GM21423 (cell line): ENCODE results near the gene WDR90.
A peak's percentile ranks its signal among the peaks of the same experiment; 100 is the strongest.

ENCODE experiments used
- ATAC-seq: cut with Tn5 transposase; IDR thresholded peaks from one replicate; pipeline ENCODE4 v1.9.1; 2021; ENCODE audit warnings: mild to moderate bottlenecking, moderate library complexity; ENCODE audit not compliant: unreplicated experiment

The WDR90 gene

DNA sequence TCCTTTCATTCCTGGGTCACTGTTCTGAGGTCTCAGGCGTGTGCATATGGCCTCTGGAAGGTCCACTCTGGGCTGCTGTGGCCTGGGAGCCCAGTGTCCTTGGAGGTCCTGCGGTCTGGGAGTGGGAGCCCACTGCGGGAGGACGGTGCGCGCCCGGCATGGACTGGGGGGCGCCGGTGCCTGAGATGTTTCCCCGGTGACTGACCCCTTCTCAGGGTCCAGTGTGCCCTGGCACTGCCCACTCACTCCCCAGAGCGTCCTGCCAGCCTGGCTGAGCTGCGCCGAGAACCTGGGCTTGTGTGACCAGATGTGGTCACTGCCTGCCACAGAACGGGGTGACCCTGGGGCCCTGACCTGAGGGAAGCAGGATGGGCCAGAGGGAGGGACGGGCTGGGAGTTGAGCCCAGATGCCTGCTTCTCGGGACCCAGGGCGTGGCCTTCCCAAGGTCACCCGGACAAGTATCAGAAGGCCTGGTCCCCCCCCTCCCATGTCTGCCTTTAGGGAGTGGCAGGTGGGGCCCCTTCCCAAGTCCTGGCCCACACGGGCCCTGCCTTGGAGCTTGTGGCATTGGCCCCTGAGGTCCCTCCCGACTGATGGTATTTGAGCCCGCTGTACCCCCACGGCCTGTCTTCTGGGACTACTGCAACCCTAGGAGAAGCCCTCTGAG is 25.2 kb downstream of the WDR90 start:
- ATAC-seq, result no peak

DNA sequence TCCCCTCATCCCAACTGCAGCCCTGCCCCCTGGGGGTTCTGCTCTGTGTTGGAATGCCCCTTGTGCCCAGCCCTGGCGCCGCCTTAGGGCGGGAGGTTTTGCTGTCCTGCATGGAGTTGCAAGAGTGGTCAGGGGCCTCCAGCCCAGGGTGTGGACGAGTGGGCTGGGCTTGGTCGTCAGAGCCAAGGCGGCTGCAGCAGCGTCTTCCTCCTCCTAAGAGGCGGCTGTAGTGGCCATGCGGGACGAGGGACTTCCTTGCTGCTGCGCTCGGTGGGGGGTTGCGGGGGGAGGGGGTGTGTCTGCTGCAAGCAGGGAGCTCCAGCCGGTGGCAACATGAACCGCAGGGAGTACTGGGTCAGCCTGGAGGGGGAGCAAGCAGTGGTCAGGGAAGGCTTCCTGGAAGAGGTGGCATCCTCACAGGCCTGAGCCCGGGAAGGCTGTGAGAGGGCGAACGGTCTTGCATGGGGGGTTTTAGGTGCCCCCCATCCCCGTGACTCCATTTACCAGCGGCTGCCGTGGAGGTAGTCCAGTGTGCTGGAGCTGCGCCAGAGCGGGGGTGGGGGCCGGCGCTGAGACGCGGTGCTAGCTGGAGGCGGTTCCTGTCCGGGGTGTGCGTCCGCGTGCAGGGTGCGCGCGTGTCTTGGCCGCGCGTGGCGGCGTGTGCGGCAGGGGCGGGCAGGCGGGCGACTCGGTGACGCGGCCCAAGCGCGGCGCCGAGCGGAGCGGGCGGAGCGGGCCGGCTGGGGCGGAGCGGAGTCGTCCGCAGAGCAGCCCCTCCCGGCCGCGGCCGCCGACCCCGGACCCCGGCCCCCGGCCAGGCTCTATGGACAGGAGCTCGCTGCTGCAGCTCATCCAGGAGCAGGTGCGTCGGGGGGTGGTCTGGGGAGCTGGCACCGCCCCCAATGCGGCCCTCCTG is 26.1 kb downstream of the WDR90 start, which contains the start of gene RHBDL1:
Gene RHBDL1, plus strand, starts transcription at position 704 of the 916 bp plus-strand sequence. Its CDS starts 120 bp downstream, at position 824.
- ATAC-seq, result no peak

GRCh38 chr16:675884-676564 is 26.9 kb downstream of the WDR90 start:
- no peak for ATAC-seq

GRCh38 chr16:676565-676902 is 27.4 kb downstream of the WDR90 start:
- no peak for ATAC-seq

- no peak for ATAC-seq
Measured at GRCh38 chr16:676913-677312, 27.7 kb downstream of the WDR90 start.

DNA sequence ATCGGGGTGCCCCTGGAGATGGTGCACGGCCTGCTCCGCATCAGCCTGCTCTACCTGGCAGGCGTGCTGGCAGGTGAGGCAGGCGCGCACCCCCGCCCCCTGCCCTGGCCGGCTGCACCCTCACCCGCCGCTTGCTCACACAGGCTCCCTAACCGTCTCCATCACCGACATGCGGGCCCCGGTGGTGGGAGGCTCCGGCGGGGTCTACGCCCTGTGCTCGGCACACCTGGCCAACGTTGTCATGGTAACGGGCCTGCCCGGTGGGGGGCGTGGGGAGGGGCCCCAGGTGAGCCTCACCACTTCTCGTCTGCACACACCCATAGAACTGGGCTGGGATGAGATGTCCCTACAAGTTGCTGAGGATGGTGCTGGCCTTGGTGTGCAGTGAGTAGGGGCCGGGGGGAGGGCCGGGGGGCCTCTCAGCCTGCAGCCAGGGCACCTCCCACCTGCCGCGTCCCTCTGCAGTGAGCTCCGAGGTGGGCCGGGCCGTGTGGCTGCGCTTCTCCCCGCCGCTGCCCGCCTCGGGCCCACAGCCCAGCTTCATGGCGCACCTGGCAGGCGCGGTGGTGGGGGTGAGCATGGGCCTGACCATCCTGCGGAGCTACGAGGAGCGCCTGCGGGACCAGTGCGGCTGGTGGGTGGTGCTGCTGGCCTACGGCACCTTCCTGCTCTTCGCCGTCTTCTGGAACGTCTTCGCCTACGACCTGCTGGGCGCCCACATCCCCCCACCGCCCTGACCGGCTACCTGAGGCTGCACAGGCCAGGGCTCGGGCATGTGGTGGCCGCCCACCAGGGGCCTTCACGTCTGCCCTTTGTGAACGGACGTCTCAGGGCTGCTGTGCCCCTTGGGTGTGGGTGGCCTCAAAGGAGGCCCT is 28.4 kb downstream of the WDR90 start:
- ATAC-seq, result no peak

DNA sequence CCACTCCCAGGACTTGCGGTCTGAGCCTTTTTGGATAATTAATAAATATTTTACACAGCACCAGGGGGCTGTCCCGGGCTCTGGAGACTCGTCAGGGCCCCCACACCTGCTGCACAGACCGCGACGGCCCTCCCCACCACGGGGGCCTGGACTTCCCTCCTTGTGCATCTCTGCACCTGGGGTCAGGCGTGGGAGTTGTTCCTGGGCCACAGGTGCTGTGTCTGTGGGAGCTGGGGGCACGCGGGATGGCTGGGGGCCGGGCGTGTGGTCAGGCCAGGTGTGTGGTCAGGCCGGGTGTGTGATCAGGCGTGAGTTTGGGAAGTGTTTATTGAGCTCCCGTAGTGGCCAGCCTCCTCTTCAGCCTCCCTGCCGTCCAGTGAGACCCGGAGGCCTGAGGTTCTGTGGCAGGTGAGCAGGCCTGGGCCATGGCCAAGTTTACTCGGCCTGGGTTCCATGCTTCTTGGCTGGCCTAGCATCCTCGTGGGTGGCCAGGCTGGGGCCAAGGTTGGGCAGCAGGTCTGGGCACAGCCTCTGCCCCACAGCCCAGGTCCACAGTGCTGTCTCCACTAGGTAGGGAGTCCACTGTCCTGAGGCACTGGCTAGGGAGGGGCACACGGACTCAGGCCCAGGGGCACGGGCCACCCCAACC is 29.2 kb downstream of the WDR90 start:
- ATAC-seq, result no peak

DNA sequence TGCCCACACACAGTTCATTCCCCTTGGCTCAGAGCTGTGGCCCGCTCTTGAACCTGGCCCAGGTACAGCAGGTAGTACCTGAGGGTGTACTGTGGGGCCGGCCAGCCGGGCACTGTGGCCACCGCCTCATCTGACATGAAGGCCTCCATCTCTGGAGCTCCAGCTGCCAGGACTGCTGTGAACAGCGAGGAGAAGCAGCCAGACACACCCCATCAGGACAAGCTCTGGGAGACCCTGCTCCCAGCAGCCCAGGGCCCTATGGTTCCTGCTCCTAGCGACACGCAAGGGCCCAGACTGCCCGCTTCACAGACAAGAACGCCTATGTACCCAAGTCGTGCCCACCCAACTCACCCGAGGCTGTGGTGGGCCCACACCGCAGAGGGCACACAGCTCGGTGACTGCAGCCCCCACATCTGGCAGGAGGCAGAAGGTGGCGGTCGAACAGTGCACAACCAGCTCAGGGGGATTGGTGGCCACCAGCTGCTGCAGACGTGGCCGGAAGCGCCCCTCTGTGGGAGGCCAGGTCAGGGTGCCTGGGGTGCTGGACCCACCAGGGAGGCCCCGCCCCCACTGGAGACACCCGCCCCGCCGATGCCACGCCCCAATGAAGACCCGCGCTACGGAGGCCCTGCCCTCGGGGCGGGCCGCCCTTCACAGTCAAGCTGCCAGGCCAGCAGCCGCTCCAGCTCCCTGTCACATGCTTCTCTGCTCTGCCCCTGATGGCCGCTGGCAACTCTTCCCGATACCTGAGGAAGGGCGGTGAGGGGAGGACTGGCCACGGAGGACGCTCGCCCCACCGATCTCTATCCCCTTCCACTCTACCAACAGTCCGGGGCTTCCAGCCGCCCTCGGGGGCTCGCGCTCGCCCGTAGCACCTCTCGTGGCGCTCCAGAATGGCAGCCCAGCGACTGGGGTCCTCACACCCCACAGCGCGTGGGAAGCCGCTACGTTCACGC is 30.0 kb downstream of the WDR90 start:
- ATAC-seq, result peak; percentile 4

- ATAC-seq, result peak; percentile 35
Measured at GRCh38 chr16:679814-680624, 30.9 kb downstream of the WDR90 start, which contains the start of gene STUB1. STUB1 (plus strand) TSS chr16:680410; CDS start chr16:680526, 116 bp downstream.

GRCh38 chr16:680625-680945 is 31.4 kb downstream of the WDR90 start:
- no peak for ATAC-seq

DNA sequence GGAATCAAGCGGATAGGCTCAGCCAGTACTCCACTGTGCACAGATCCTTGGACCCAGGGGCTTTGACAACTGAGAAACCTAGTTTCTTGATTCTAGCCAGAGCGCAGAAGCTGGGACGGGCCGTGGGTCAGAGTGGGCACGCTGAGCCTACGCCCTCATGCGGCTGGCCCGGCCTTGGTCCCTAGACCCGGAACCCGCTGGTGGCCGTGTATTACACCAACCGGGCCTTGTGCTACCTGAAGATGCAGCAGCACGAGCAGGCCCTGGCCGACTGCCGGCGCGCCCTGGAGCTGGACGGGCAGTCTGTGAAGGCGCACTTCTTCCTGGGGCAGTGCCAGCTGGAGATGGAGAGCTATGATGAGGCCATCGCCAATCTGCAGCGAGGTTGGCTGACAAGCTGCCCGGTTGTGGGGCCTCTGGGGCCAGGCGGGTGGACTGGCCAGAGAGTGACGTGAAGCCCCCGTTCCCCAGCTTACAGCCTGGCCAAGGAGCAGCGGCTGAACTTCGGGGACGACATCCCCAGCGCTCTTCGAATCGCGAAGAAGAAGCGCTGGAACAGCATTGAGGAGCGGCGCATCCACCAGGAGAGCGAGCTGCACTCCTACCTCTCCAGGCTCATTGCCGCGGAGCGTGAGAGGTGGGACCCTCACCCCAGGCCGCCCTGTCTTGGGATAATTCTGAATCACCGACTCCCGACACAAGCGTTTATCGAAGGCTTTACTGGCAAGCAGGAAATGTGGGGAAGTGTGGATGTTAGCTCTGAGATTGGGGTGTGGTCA is 32.0 kb downstream of the WDR90 start:
- no peak for ATAC-seq

- ATAC-seq, result no peak
Measured at GRCh38 chr16:681746-682427, 32.7 kb downstream of the WDR90 start.

DNA sequence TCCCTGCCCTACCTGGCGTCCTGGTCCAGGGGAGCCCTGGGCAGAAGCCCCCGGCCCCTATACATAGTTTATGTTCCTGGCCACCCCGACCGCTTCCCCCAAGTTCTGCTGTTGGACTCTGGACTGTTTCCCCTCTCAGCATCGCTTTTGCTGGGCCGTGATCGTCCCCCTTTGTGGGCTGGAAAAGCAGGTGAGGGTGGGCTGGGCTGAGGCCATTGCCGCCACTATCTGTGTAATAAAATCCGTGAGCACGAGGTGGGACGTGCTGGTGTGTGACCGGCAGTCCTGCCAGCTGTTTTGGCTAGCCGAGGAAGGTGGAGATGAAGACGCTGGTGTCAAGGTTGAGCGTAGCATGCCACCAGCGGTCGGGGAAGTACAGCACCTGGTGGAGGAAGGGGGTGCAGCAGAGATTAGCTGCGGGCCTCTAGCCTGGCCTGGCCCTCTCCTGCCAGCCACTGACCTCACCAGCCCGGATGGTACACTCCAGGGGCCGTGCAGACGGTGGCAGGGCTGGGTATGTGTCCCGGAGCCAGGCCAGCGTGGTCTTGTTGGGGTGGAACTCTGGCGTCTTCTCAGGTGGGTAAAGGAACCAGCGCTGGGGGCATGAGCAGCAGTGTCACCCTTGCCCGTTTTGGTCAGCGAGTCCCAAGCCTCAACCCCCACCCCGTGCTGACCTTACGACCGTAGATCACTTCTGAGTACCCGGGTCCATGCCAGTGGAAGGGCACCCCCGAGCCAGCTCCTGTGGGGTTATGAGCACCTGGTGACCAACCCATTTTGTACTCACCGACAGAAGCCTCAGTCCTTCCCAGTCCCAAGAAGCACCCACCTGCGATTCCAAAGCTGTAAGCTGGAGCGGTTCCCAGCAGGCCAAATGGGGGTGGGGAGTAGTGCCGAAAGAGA is 33.6 kb downstream of the WDR90 start:
- no peak for ATAC-seq

- no peak for ATAC-seq
Measured at GRCh38 chr16:683396-684070, 34.4 kb downstream of the WDR90 start.

DNA sequence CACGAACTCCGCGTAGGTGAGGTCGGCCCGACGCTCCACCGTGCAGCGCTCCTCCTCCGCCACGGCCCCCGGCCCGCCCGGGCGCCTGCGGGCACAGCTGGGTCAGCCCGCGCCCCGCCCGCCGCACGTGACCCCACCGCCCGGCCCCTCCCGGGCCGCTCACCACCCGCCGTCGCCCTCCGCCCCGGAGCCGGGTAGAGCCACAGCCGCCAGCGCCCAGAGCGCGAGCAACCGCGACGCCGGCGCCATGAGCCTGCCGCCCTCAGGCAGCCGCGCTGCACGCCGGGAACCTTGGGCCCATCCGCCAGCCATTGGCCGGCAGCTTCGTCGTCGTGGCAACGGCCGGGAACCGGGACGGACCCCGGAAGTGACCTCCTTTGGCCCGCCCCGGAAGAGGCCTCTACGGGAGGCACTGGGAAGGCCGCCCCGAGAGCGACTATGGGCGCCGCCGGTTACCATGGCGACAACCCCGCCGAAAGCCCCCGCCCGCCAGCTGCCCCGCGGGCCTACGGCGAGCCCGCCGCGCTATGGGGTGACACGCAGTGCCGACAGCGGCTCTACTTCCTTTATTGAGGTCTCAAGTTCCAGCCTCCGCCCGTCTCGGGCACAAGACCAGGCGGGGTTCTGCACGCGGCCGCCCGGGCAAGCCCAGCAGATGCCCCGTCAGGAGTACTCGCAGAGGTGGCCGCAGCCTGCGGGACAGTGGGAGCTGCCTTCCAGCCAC is 35.1 kb downstream of the WDR90 start, which contains the start of gene JMJD8:
Gene JMJD8, minus strand, starts transcription at position 264 of the 724 bp plus-strand sequence. Its CDS starts 15 bp downstream, at position 249.
- peak; percentile 65 for ATAC-seq
